ENCODE results near the gene RRAD.

The RRAD gene

DNA sequence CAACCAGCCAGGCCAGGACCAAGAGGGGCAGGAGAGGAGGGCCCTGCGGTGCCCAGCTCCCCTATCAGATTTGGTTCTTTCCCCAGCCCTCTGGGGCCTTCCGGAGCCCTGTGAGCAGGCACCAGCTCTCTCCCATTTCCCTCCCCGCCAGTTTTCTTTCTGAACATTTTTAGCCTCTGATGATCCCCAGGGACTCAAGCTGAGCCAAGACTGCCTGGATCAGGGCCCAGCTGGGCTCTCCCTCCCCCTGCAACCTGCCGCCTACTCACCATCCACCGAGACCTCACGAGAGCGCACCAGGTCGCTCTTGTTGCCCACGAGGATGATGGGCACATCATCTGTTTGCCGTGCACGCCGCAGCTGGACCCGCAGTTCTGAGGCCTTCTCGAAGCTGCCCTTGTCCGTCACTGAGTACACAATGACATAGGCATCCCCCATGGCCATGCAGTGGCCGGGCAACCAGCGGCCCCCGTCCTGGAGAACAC, 2.0 kb downstream of the RRAD start:
- Histone ChIP-seq H3K27me3 (ENCODE audit: insufficient read depth, poor library complexity, severe bottlenecking) (peaks cover 36% of the 10 kb centered on the region), H3K27ac (replicated peaks) (no peak overlapping the region), H3K4me3 (replicated peaks; ENCODE audit: insufficient read depth, low read length) (no peak overlapping the region)
- TF ChIP-seq POLR2AphosphoS5 (IDR thresholded peaks at IDR 0.05; ENCODE audit: low read depth) (no peak), SPI1 (IDR thresholded peaks at IDR 0.05; ENCODE audit: borderline replicate concordance, low read depth) (no peak), GABPA (IDR thresholded peaks at IDR 0.05; ENCODE audit: low read depth) (no peak)
- TF ChIP-seq, protein P1, sequence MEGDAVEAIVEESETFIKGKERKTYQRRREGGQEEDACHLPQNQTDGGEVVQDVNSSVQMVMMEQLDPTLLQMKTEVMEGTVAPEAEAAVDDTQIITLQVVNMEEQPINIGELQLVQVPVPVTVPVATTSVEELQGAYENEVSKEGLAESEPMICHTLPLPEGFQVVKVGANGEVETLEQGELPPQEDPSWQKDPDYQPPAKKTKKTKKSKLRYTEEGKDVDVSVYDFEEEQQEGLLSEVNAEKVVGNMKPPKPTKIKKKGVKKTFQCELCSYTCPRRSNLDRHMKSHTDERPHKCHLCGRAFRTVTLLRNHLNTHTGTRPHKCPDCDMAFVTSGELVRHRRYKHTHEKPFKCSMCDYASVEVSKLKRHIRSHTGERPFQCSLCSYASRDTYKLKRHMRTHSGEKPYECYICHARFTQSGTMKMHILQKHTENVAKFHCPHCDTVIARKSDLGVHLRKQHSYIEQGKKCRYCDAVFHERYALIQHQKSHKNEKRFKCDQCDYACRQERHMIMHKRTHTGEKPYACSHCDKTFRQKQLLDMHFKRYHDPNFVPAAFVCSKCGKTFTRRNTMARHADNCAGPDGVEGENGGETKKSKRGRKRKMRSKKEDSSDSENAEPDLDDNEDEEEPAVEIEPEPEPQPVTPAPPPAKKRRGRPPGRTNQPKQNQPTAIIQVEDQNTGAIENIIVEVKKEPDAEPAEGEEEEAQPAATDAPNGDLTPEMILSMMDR (IDR thresholded peaks at IDR 0.05; ENCODE audit: insufficient read depth, low read length) = no peak
- TF ChIP-seq, protein P2, sequence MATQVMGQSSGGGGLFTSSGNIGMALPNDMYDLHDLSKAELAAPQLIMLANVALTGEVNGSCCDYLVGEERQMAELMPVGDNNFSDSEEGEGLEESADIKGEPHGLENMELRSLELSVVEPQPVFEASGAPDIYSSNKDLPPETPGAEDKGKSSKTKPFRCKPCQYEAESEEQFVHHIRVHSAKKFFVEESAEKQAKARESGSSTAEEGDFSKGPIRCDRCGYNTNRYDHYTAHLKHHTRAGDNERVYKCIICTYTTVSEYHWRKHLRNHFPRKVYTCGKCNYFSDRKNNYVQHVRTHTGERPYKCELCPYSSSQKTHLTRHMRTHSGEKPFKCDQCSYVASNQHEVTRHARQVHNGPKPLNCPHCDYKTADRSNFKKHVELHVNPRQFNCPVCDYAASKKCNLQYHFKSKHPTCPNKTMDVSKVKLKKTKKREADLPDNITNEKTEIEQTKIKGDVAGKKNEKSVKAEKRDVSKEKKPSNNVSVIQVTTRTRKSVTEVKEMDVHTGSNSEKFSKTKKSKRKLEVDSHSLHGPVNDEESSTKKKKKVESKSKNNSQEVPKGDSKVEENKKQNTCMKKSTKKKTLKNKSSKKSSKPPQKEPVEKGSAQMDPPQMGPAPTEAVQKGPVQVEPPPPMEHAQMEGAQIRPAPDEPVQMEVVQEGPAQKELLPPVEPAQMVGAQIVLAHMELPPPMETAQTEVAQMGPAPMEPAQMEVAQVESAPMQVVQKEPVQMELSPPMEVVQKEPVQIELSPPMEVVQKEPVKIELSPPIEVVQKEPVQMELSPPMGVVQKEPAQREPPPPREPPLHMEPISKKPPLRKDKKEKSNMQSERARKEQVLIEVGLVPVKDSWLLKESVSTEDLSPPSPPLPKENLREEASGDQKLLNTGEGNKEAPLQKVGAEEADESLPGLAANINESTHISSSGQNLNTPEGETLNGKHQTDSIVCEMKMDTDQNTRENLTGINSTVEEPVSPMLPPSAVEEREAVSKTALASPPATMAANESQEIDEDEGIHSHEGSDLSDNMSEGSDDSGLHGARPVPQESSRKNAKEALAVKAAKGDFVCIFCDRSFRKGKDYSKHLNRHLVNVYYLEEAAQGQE (IDR thresholded peaks at IDR 0.05; ENCODE audit: insufficient replicate concordance, low read depth) = no peak
- DNase-seq (ENCODE audit: low read depth in 1 of 2, low spot score in 1 of 2) = no peak

DNA sequence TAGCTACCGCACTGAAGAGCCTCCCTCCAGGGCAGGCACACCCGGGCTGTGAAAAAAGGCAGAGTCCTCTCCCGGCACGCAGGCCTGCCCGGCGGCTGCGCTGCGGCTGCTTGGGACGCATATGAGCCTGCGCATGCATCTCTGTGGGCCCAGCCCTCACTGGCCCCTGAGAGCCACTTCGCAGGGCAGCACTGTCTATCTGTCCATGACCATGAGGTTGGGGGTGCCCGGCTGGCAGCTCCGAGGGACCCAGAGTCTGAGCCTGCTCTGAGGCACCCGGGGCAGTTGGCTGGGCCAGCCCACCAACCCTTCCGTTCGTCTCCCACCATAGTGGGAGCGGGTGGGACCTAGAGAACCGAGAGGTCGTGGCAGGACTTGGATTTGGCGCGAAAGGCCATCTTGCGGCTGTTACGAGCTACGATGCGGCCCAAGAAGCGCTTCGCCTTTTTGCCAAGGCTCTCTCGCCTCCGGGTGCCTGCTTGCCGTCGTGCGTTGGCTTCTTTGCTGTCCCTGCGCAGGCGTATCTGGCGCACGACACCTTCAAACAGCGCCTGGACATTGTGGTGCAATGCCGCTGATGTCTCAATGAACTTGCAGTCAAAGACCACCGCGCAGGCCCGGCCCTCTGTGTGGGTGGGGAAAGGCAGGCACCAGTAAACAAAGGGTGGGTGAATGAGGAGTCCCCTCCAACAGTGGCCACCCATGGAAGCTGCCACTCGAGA, 3.4 kb downstream of the RRAD start:
- no peak for DNase-seq (ENCODE audit: low read depth in 1 of 2, low spot score in 1 of 2)
- peaks cover 36% of the 10 kb centered on the region for H3K27me3 ChIP-seq (ENCODE audit: insufficient read depth, poor library complexity, severe bottlenecking)
- no peak overlapping the region for H3K4me3 ChIP-seq (replicated peaks; ENCODE audit: insufficient read depth, low read length)
- H3K27ac ChIP-seq (replicated peaks) = no peak overlapping the region
- TF ChIP-seq SPI1 (IDR thresholded peaks at IDR 0.05; ENCODE audit: borderline replicate concordance, low read depth) (no peak), GABPA (IDR thresholded peaks at IDR 0.05; ENCODE audit: low read depth) (no peak), POLR2AphosphoS5 (IDR thresholded peaks at IDR 0.05; ENCODE audit: low read depth) (no peak)
- TF ChIP-seq, protein P1 (IDR thresholded peaks at IDR 0.05; ENCODE audit: insufficient read depth, low read length) = no peak
- TF ChIP-seq, protein P2 (IDR thresholded peaks at IDR 0.05; ENCODE audit: insufficient replicate concordance, low read depth) = no peak

DNA sequence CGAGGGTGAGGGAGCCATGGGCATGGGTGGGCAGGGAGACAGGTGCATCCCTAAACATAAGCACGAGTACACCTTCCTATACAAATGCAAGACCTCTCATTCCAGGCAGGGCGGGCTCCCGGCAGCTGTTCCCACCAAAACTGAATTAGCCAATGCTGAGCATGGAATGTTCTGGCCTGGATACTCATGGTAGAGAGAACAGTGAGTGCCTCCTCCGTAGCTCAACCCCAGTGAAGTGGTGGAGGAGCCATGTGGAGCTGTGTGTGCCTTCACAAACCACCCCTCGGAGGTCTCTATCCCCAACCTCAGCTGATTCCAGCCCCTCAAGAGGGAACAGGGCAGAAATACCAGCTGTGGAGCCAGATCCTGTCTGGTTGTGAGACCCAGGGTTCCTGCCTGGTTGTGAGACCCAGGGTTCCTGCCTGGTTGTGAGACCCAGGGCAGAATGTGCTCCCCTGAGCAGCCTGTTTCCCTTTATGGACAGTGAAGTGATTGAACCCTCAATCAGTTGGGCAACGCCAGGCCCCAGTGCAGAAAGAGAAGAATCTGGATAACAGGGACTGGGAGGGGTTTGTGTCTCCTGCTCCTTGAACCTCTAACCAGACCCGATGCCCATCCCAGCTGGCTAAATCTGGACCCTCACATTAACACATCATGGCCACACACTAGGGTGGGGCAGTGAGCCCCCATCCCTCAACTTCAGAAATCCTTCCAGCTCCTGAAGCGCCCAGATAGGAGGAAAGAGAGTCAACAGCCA, 4.2 kb downstream of the RRAD start:
- peaks cover 32% of the 10 kb centered on the region for H3K27me3 ChIP-seq (ENCODE audit: insufficient read depth, poor library complexity, severe bottlenecking)
- no peak for TF ChIP-seq POLR2AphosphoS5 (IDR thresholded peaks at IDR 0.05; ENCODE audit: low read depth)
- TF ChIP-seq, protein P2 (IDR thresholded peaks at IDR 0.05; ENCODE audit: insufficient replicate concordance, low read depth) = no peak
- no peak for TF ChIP-seq GABPA (IDR thresholded peaks at IDR 0.05; ENCODE audit: low read depth)
- TF ChIP-seq, protein P1 (IDR thresholded peaks at IDR 0.05; ENCODE audit: insufficient read depth, low read length) = no peak
- TF ChIP-seq SPI1 (IDR thresholded peaks at IDR 0.05; ENCODE audit: borderline replicate concordance, low read depth) = no peak
- no peak overlapping the region for H3K4me3 ChIP-seq (replicated peaks; ENCODE audit: insufficient read depth, low read length)
- no peak overlapping the region for H3K27ac ChIP-seq (replicated peaks)
- no peak for DNase-seq (ENCODE audit: low read depth in 1 of 2, low spot score in 1 of 2)

All from HL-60 (cell line).